ENCODE measurements around the gene CENPV. TPM values are rescaled to one million over a fixed set of nuclear protein-coding genes. Genes with fewer than 3 reads are reported as not detected.

Gene CENPV
- total RNA-seq, 1 donor = 12.7 TPM

- Histone ChIP-seq H3K4me3 (ENCODE audit: low read length) (no peak overlapping the region), H3K27me3 (ENCODE audit: insufficient read depth, low read length) (no peaks in the 10 kb centered on the region), H3K9me3 (ENCODE audit: low read depth, low read length) (no peaks in the 10 kb centered on the region), H3K4me1 (ENCODE audit: insufficient read depth, low read length) (peaks cover 13% of the 10 kb centered on the region)
These were observed 24.7 kb upstream of the CENPV start for GRCh38 chr17:16377941-16378341.

- Histone ChIP-seq H3K4me1 (ENCODE audit: insufficient read depth, low read length) (no peaks in the 10 kb centered on the region), H3K27me3 (ENCODE audit: insufficient read depth, low read length) (no peaks in the 10 kb centered on the region), H3K9me3 (ENCODE audit: low read depth, low read length) (no peaks in the 10 kb centered on the region), H3K4me3 (ENCODE audit: low read length) (no peak overlapping the region)
These were observed 21.1 kb upstream of the CENPV start for GRCh38 chr17:16374146-16374938.

GRCh38 chr17:16371742-16372141 is 18.5 kb upstream of the CENPV start:
- H3K4me3 ChIP-seq (ENCODE audit: low read length) = no peak overlapping the region
- no peaks in the 10 kb centered on the region for H3K4me1 ChIP-seq (ENCODE audit: insufficient read depth, low read length)
- H3K27me3 ChIP-seq (ENCODE audit: insufficient read depth, low read length) = no peaks in the 10 kb centered on the region
- no peaks in the 10 kb centered on the region for H3K9me3 ChIP-seq (ENCODE audit: low read depth, low read length)

GRCh38 chr17:16364625-16365024 is 11.4 kb upstream of the CENPV start:
- Histone ChIP-seq H3K27me3 (ENCODE audit: insufficient read depth, low read length) (no peaks in the 10 kb centered on the region), H3K9me3 (ENCODE audit: low read depth, low read length) (no peaks in the 10 kb centered on the region), H3K4me3 (ENCODE audit: low read length) (no peak overlapping the region), H3K4me1 (ENCODE audit: insufficient read depth, low read length) (no peaks in the 10 kb centered on the region)

- Histone ChIP-seq H3K4me3 (ENCODE audit: low read length) (no peak overlapping the region), H3K27me3 (ENCODE audit: insufficient read depth, low read length) (no peaks in the 10 kb centered on the region), H3K9me3 (ENCODE audit: low read depth, low read length) (no peaks in the 10 kb centered on the region), H3K4me1 (ENCODE audit: insufficient read depth, low read length) (no peaks in the 10 kb centered on the region)
These were observed 10.7 kb upstream of the CENPV start for GRCh38 chr17:16363749-16364536.

GRCh38 chr17:16361874-16362273 is 8.6 kb upstream of the CENPV start:
- no peaks in the 10 kb centered on the region for H3K4me1 ChIP-seq (ENCODE audit: insufficient read depth, low read length)
- H3K4me3 ChIP-seq (ENCODE audit: low read length) = no peak overlapping the region
- no peaks in the 10 kb centered on the region for H3K9me3 ChIP-seq (ENCODE audit: low read depth, low read length)
- no peaks in the 10 kb centered on the region for H3K27me3 ChIP-seq (ENCODE audit: insufficient read depth, low read length)

- Histone ChIP-seq H3K4me1 (ENCODE audit: insufficient read depth, low read length) (peaks cover 4% of the 10 kb centered on the region), H3K4me3 (ENCODE audit: low read length) (no peak overlapping the region), H3K27me3 (ENCODE audit: insufficient read depth, low read length) (no peaks in the 10 kb centered on the region), H3K9me3 (ENCODE audit: low read depth, low read length) (no peaks in the 10 kb centered on the region)
These were observed 5.1 kb upstream of the CENPV start for GRCh38 chr17:16358394-16358793.

- H3K9me3 ChIP-seq (ENCODE audit: low read depth, low read length) = no peaks in the 10 kb centered on the region
These were observed 1.3 kb upstream of the CENPV start for GRCh38 chr17:16354585-16354984.

GRCh38 chr17:16352667-16353316 is 477 bp downstream of the CENPV start:
- H3K9me3 ChIP-seq (ENCODE audit: low read depth, low read length) = no peaks in the 10 kb centered on the region
- H3K4me1 ChIP-seq (ENCODE audit: insufficient read depth, low read length) = peaks cover 16% of the 10 kb centered on the region
- H3K27me3 ChIP-seq (ENCODE audit: insufficient read depth, low read length) = peaks cover 12% of the 10 kb centered on the region
- H3K4me3 ChIP-seq (ENCODE audit: low read length) = peak overlapping the region; percentile 48

More at GRCh38 chr17:16354585-16354984, 1.3 kb upstream of the CENPV start:
- H3K4me3 ChIP-seq (ENCODE audit: low read length) = no peak overlapping the region
- peaks cover 12% of the 10 kb centered on the region for H3K27me3 ChIP-seq (ENCODE audit: insufficient read depth, low read length)
- H3K4me1 ChIP-seq (ENCODE audit: insufficient read depth, low read length) = peaks cover 16% of the 10 kb centered on the region

GRCh38 chr17:16352303-16352666 is 984 bp downstream of the CENPV start:
- H3K9me3 ChIP-seq (ENCODE audit: low read depth, low read length) = no peaks in the 10 kb centered on the region

GRCh38 chr17:16351831-16352230 is 1.4 kb downstream of the CENPV start:
- Histone ChIP-seq H3K4me1 (ENCODE audit: insufficient read depth, low read length) (peaks cover 16% of the 10 kb centered on the region), H3K4me3 (ENCODE audit: low read length) (no peak overlapping the region), H3K9me3 (ENCODE audit: low read depth, low read length) (no peaks in the 10 kb centered on the region), H3K27me3 (ENCODE audit: insufficient read depth, low read length) (peaks cover 12% of the 10 kb centered on the region)

More at GRCh38 chr17:16352303-16352666, 984 bp downstream of the CENPV start:
- peaks cover 12% of the 10 kb centered on the region for H3K27me3 ChIP-seq (ENCODE audit: insufficient read depth, low read length)
- peaks cover 16% of the 10 kb centered on the region for H3K4me1 ChIP-seq (ENCODE audit: insufficient read depth, low read length)
- H3K4me3 ChIP-seq (ENCODE audit: low read length) = peak overlapping the region; percentile 48

- Histone ChIP-seq H3K4me3 (ENCODE audit: low read length) (no peak overlapping the region), H3K27me3 (ENCODE audit: insufficient read depth, low read length) (peaks cover 12% of the 10 kb centered on the region), H3K9me3 (ENCODE audit: low read depth, low read length) (no peaks in the 10 kb centered on the region), H3K4me1 (ENCODE audit: insufficient read depth, low read length) (peaks cover 16% of the 10 kb centered on the region)
These were observed 3.8 kb downstream of the CENPV start for GRCh38 chr17:16349431-16349830.

- Histone ChIP-seq H3K9me3 (ENCODE audit: low read depth, low read length) (no peaks in the 10 kb centered on the region), H3K4me3 (ENCODE audit: low read length) (no peak overlapping the region), H3K27me3 (ENCODE audit: insufficient read depth, low read length) (peaks cover 12% of the 10 kb centered on the region), H3K4me1 (ENCODE audit: insufficient read depth, low read length) (peaks cover 14% of the 10 kb centered on the region)
These were observed 4.7 kb downstream of the CENPV start for GRCh38 chr17:16348586-16348985.

GRCh38 chr17:16346721-16347271 is 6.5 kb downstream of the CENPV start:
- H3K27me3 ChIP-seq (ENCODE audit: insufficient read depth, low read length) = peaks cover 2% of the 10 kb centered on the region
- H3K4me1 ChIP-seq (ENCODE audit: insufficient read depth, low read length) = peaks cover under 1% of the 10 kb centered on the region
- no peaks in the 10 kb centered on the region for H3K9me3 ChIP-seq (ENCODE audit: low read depth, low read length)
- no peak overlapping the region for H3K4me3 ChIP-seq (ENCODE audit: low read length)

GRCh38 chr17:16345565-16345964 is 7.7 kb downstream of the CENPV start:
- Histone ChIP-seq H3K4me3 (ENCODE audit: low read length) (no peak overlapping the region), H3K27me3 (ENCODE audit: insufficient read depth, low read length) (no peaks in the 10 kb centered on the region), H3K4me1 (ENCODE audit: insufficient read depth, low read length) (no peaks in the 10 kb centered on the region), H3K9me3 (ENCODE audit: low read depth, low read length) (no peaks in the 10 kb centered on the region)
